Measurements from ENCODE around the gene KRTAP3-1. TPM values are rescaled to one million over a fixed set of nuclear protein-coding genes. Genes with fewer than 3 reads are reported as not detected.
"Not testable (repeated sequence)": the region's sequence is repeated elsewhere in the genome, so short reads cannot be mapped to it uniquely, and the experiment has no call there.

The KRTAP3-1 gene
- not detected for polyA plus RNA-seq (2013, experiment 1 of 2; ENCODE audit: insufficient read length)
- not detected for polyA plus RNA-seq (2013, experiment 2 of 2; ENCODE audit: insufficient read length)

GRCh38 chr17:41008811-41009210, at the start of gene KRTAP3-1:
Gene KRTAP3-1 (minus strand): TSS chr17:41009128. CDS start chr17:41009074, 54 bp downstream.
- DNase-seq, result no peak

- no peak for DNase-seq
Measured at GRCh38 chr17:41057547-41057946, 48.6 kb upstream of the KRTAP3-1 start.

- not testable (repeated sequence) for DNase-seq
Measured at GRCh38 chr17:41055130-41055529, 46.2 kb upstream of the KRTAP3-1 start, which contains the start of gene KRTAP2-2. Gene KRTAP2-2 (minus strand): TSS chr17:41055230. CDS start chr17:41055211, 19 bp downstream.

GRCh38 chr17:41054556-41054955, 45.6 kb upstream of the KRTAP3-1 start:
- not testable (repeated sequence) for DNase-seq

GRCh38 chr17:41054025-41054424, 45.1 kb upstream of the KRTAP3-1 start:
- DNase-seq, result no peak

- DNase-seq, result peak; percentile 63
Measured at GRCh38 chr17:41052566-41052965, 43.6 kb upstream of the KRTAP3-1 start.

- peak; percentile 75 for DNase-seq
Measured at GRCh38 chr17:41049110-41049509, 40.2 kb upstream of the KRTAP3-1 start.

GRCh38 chr17:41048441-41048840, 39.5 kb upstream of the KRTAP3-1 start:
- peak; percentile 84 for DNase-seq

GRCh38 chr17:41046735-41047465, 38.0 kb upstream of the KRTAP3-1 start, which contains the start of gene KRTAP2-1:
Gene KRTAP2-1 (minus strand): TSS chr17:41047316. CDS start chr17:41047267, 49 bp downstream.
- DNase-seq, result not testable (repeated sequence)

GRCh38 chr17:41042953-41043352, 34.0 kb upstream of the KRTAP3-1 start:
- DNase-seq, result no peak

- DNase-seq, result peak; percentile 49
Measured at GRCh38 chr17:41040783-41041571, 32.0 kb upstream of the KRTAP3-1 start, which contains the start of gene KRTAP1-1. Gene KRTAP1-1 (minus strand): TSS chr17:41041450. CDS start chr17:41041397, 53 bp downstream.

GRCh38 chr17:41037853-41038350, 29.0 kb upstream of the KRTAP3-1 start:
- DNase-seq, result no peak

- DNase-seq, result not testable (repeated sequence)
Measured at GRCh38 chr17:41034346-41034935, 25.5 kb upstream of the KRTAP3-1 start, which contains the start of gene KRTAP1-3. Gene KRTAP1-3 (minus strand): TSS chr17:41034874. CDS start chr17:41034821, 53 bp downstream.

GRCh38 chr17:41029633-41030245, 20.8 kb upstream of the KRTAP3-1 start, which contains the start of gene KRTAP1-4:
Gene KRTAP1-4 (minus strand): TSS chr17:41030195. CDS start chr17:41030078, 117 bp downstream.
- no peak for DNase-seq

- peak; percentile 83 for DNase-seq
Measured at GRCh38 chr17:41026715-41027471, 18.0 kb upstream of the KRTAP3-1 start, which contains the start of gene KRTAP1-5. Gene KRTAP1-5 (minus strand): TSS chr17:41027208. CDS start chr17:41027155, 53 bp downstream.

GRCh38 chr17:41024697-41025096, 15.8 kb upstream of the KRTAP3-1 start:
- peak; percentile 86 for DNase-seq

GRCh38 chr17:41020336-41020735, 11.4 kb upstream of the KRTAP3-1 start:
- no peak for DNase-seq

GRCh38 chr17:41019415-41019814, 10.5 kb upstream of the KRTAP3-1 start:
- DNase-seq, result no peak

GRCh38 chr17:41018541-41018940, 9.6 kb upstream of the KRTAP3-1 start:
- no peak for DNase-seq

GRCh38 chr17:41016578-41017215, 7.8 kb upstream of the KRTAP3-1 start:
- DNase-seq, result no peak

Data from fibroblast of skin of scalp (primary cell).